GM13977 (cell line): ENCODE results near the gene ERCC2.
A peak's percentile ranks its signal among the peaks of the same experiment; 100 is the strongest.

Source experiments
- DNase-seq: peaks from one replicate; pipeline ENCODE4 v3.0.0; 2012; ENCODE audit warnings: low spot score
- CTCF ChIP-seq: IDR thresholded peaks from 2 replicates; pipeline ENCODE4 v1.5.1; 2012; ENCODE audit warnings: mild to moderate bottlenecking, control low read depth; ENCODE audit not compliant: insufficient read depth; ENCODE audit errors: extremely low read depth, missing control alignments
- in situ Hi-C: fragments of 300-500 bp; cut with MboI; formaldehyde crosslinking; loops from one replicate; pipeline ENCODE4 v1.12.0; 2022; ENCODE audit warnings: low sequenced_read_pairs, low pct_unique_long_range_greater_than_20kb, mixed read lengths, inconsistent platforms; ENCODE audit not compliant: unreplicated experiment

ERCC2 gene

GRCh38 chr19:45323671-45324081 lies 46.7 kb downstream of the ERCC2 start:
- TF ChIP-seq CTCF = no peak
- in situ Hi-C loops = no loop called here
- peak; percentile 46 for DNase-seq

GRCh38 chr19:45322744-45323281 lies 47.6 kb downstream of the ERCC2 start, which contains the start of gene CKM:
CKM (minus strand) TSS chr19:45322875; CDS start chr19:45319713, 3,162 bp downstream.
- no peak for DNase-seq
- in situ Hi-C loops = no loop called here
- no peak for TF ChIP-seq CTCF

- DNase-seq = no peak
- TF ChIP-seq CTCF = no peak
- in situ Hi-C loops = no loop called here
Observed at GRCh38 chr19:45322311-45322710, 48.1 kb downstream of the ERCC2 start.

GRCh38 chr19:45321848-45322247 lies 48.5 kb downstream of the ERCC2 start:
- no peak for DNase-seq
- TF ChIP-seq CTCF = no peak
- in situ Hi-C loops = no loop called here

- no peak for TF ChIP-seq CTCF
- DNase-seq = no peak
- in situ Hi-C loops = no loop called here
Observed at GRCh38 chr19:45320997-45321775, 49.2 kb downstream of the ERCC2 start.

GRCh38 chr19:45315304-45315703 lies 55.1 kb downstream of the ERCC2 start:
- in situ Hi-C loops = no loop called here
- DNase-seq = no peak
- TF ChIP-seq CTCF = no peak
